ENCODE measurements around the gene PLXNB1. TPM values are rescaled to one million over a fixed set of nuclear protein-coding genes. Genes with fewer than 3 reads are reported as not detected.
A peak's percentile ranks its signal among the peaks of the same experiment; 100 is the strongest.

PLXNB1 gene
- total RNA-seq, 2 donors from 2014 or later = 175 to 216 TPM

DNA sequence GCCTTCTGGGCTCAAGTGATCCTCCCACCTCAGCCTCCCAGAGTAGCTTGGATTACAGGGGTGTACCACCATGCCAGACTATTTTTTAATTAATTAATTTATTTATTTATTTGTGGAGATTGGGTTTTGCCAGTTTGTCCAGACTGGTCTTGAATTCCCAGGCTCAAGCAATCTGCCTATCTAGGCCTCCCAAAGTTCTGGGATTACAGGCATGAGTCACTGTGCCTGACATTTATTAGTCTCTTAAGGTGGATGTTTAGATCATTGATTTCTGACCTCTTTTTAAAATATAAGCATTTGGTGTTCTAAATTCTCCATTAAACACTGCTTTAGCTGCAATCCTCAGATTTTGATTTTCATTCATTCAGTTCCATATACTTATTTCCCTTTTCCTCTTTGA, 42.3 kb downstream of the PLXNB1 start:
- H3K36me3 Mint-ChIP-seq (ENCODE audit: low read depth) = no peaks in the 10 kb centered on the region

GRCh38 chr3:48372862-48373435, 56.9 kb downstream of the PLXNB1 start:
- Histone ChIP-seq H3K36me3 (ENCODE audit: control insufficient read depth, insufficient read depth, low read length) (no peaks in the 10 kb centered on the region), H3K9ac (ENCODE audit: extremely low read depth, low read length, poor library complexity, severe bottlenecking) (peak overlapping the region; percentile 6), H3K9me3 (ENCODE audit: control insufficient read depth, low read length) (no peaks in the 10 kb centered on the region), H3K4me3 (ENCODE audit: low read length) (peak overlapping the region; percentile 55), H3K27me3 (ENCODE audit: control insufficient read depth, insufficient read depth, low read length, poor library complexity, severe bottlenecking) (no peaks in the 10 kb centered on the region), H3K27ac (ENCODE audit: low read depth, low read length) (no peak overlapping the region), H3K4me1 (ENCODE audit: control insufficient read depth, insufficient read depth, low read length) (peaks cover 23% of the 10 kb centered on the region)
- 57 to 72% methylated on average over 3 to 5 of the region's 5 CpGs for WGBS, 2 experiments (ENCODE audit: insufficient coverage in 1 of 2, insufficient read length in 1 of 2)
- Mint-ChIP-seq H3K27me3 (ENCODE audit: insufficient read depth) (no peaks in the 10 kb centered on the region), H3K9me3 (no peaks in the 10 kb centered on the region), H3K4me1 (peaks cover 33% of the 10 kb centered on the region), H3K27ac (peak overlapping the region; percentile 4), H3K4me3 (no peak overlapping the region), H3K36me3 (ENCODE audit: low read depth) (no peaks in the 10 kb centered on the region)
- TF ChIP-seq, protein P1, sequence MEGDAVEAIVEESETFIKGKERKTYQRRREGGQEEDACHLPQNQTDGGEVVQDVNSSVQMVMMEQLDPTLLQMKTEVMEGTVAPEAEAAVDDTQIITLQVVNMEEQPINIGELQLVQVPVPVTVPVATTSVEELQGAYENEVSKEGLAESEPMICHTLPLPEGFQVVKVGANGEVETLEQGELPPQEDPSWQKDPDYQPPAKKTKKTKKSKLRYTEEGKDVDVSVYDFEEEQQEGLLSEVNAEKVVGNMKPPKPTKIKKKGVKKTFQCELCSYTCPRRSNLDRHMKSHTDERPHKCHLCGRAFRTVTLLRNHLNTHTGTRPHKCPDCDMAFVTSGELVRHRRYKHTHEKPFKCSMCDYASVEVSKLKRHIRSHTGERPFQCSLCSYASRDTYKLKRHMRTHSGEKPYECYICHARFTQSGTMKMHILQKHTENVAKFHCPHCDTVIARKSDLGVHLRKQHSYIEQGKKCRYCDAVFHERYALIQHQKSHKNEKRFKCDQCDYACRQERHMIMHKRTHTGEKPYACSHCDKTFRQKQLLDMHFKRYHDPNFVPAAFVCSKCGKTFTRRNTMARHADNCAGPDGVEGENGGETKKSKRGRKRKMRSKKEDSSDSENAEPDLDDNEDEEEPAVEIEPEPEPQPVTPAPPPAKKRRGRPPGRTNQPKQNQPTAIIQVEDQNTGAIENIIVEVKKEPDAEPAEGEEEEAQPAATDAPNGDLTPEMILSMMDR (conservative IDR thresholded peaks at IDR 0.05) = no peak
- peak; percentile 64 for DNase-seq

More for the DNA sequence above, 42.3 kb downstream of the PLXNB1 start:
- TF ChIP-seq, protein P1 (conservative IDR thresholded peaks at IDR 0.05) = no peak
- H3K4me1 Mint-ChIP-seq = no peaks in the 10 kb centered on the region
- DNase-seq = no peak
- H3K27ac ChIP-seq (ENCODE audit: low read depth, low read length) = no peak overlapping the region
- H3K36me3 ChIP-seq (ENCODE audit: control insufficient read depth, insufficient read depth, low read length) = no peaks in the 10 kb centered on the region
- peaks cover 10% of the 10 kb centered on the region for H3K27me3 Mint-ChIP-seq (ENCODE audit: insufficient read depth)
- H3K9me3 Mint-ChIP-seq = no peaks in the 10 kb centered on the region
- H3K27me3 ChIP-seq (ENCODE audit: control insufficient read depth, insufficient read depth, low read length, poor library complexity, severe bottlenecking) = no peaks in the 10 kb centered on the region
- no peak overlapping the region for H3K27ac Mint-ChIP-seq
- H3K9me3 ChIP-seq (ENCODE audit: control insufficient read depth, low read length) = no peaks in the 10 kb centered on the region
- no peak overlapping the region for H3K4me3 Mint-ChIP-seq
- H3K9ac ChIP-seq (ENCODE audit: extremely low read depth, low read length, poor library complexity, severe bottlenecking) = no peak overlapping the region
- H3K4me3 ChIP-seq (ENCODE audit: low read length) = no peak overlapping the region
- H3K4me1 ChIP-seq (ENCODE audit: control insufficient read depth, insufficient read depth, low read length) = no peaks in the 10 kb centered on the region

- H3K4me3 Mint-ChIP-seq = no peak overlapping the region
- WGBS, 2 experiments (ENCODE audit: insufficient coverage in 1 of 2, insufficient read length in 1 of 2) = 80 to 81% methylated on average over 6 to 7 of the region's 7 CpGs
- no peak for DNase-seq
- TF ChIP-seq, protein P1 (conservative IDR thresholded peaks at IDR 0.05) = no peak
- H3K4me1 Mint-ChIP-seq = peaks cover 33% of the 10 kb centered on the region
- Histone ChIP-seq H3K27me3 (ENCODE audit: control insufficient read depth, insufficient read depth, low read length, poor library complexity, severe bottlenecking) (no peaks in the 10 kb centered on the region), H3K4me1 (ENCODE audit: control insufficient read depth, insufficient read depth, low read length) (peaks cover 23% of the 10 kb centered on the region), H3K36me3 (ENCODE audit: control insufficient read depth, insufficient read depth, low read length) (no peaks in the 10 kb centered on the region), H3K9ac (ENCODE audit: extremely low read depth, low read length, poor library complexity, severe bottlenecking) (peak overlapping the region; percentile 6), H3K9me3 (ENCODE audit: control insufficient read depth, low read length) (no peaks in the 10 kb centered on the region), H3K27ac (ENCODE audit: low read depth, low read length) (no peak overlapping the region), H3K4me3 (ENCODE audit: low read length) (peak overlapping the region; percentile 52)
- H3K9me3 Mint-ChIP-seq = no peaks in the 10 kb centered on the region
- H3K36me3 Mint-ChIP-seq (ENCODE audit: low read depth) = no peaks in the 10 kb centered on the region
- no peaks in the 10 kb centered on the region for H3K27me3 Mint-ChIP-seq (ENCODE audit: insufficient read depth)
- H3K27ac Mint-ChIP-seq = peak overlapping the region; percentile 4
These were observed 57.5 kb downstream of the PLXNB1 start for GRCh38 chr3:48372377-48372770.

Measured in endodermal cell (in vitro differentiated cells).